Sigmoid colon (tissue), 7 donors: ENCODE data around the gene UBTD1. TPM values are rescaled to one million over a fixed set of nuclear protein-coding genes. Genes with fewer than 3 reads are reported as not detected.

Experiments
- DNase-seq: peaks from one replicate; pipeline ENCODE4 v3.0.0-alpha.2; 2019
- H3K27ac ChIP-seq, 4 donors: fragments of 200-600 bp; sonication (generic); one replicate each; pipeline ENCODE4 v1.5.1; 2016 to 2019; ENCODE audit warnings: mild to moderate bottlenecking in 1 of 4
- H3K27me3 ChIP-seq, 3 donors: fragments of 200-600 bp; sonication (generic); one replicate each; pipeline ENCODE4 v1.5.1; 2019; ENCODE audit warnings: mild to moderate bottlenecking in 1 of 3
- H3K36me3 ChIP-seq, 4 donors: fragments of 200-600 bp; sonication (generic); one replicate each; pipeline ENCODE4 v1.5.1; 2016 to 2019
- H3K4me1 ChIP-seq, 4 donors: fragments of 200-600 bp; sonication (generic); one replicate each; pipeline ENCODE4 v1.5.1; 2017 to 2019
- H3K4me3 ChIP-seq, 4 donors: fragments of 200-600 bp; sonication (generic); one replicate each; pipeline ENCODE4 v1.5.1; 2017 to 2019; ENCODE audit warnings: mild to moderate bottlenecking in 2 of 4, moderate library complexity in 1 of 4
- H3K9me3 ChIP-seq, 4 donors: fragments of 200-600 bp in 3 of 4; sonication (generic) in 3 of 4; one replicate each; pipeline versions ENCODE4 v1.5.1 to v1.6.1; 2013 to 2019
- EP300 ChIP-seq, 4 donors: sonication (generic); formaldehyde crosslinking; IDR thresholded peaks; one replicate each; pipeline ENCODE4 v1.6.1; 2017; ENCODE audit warnings: antibody characterized with exemption in 4 of 4
- POLR2A ChIP-seq, 2 donors: fragments of 450-650 bp; IDR thresholded peaks; one replicate each; pipeline ENCODE4 v1.6.1; 2016; ENCODE audit warnings: antibody characterized with exemption in 2 of 2, mild to moderate bottlenecking in 2 of 2, moderate library complexity in 2 of 2
- POLR2AphosphoS5 ChIP-seq, 4 donors: sonication (generic); formaldehyde crosslinking; IDR thresholded peaks; one replicate each; pipeline ENCODE4 v1.6.1; 2017; ENCODE audit warnings: antibody characterized with exemption in 4 of 4
- WGBS, 2 donors: extraction: QIAGEN DNeasy Blood & Tissue Kit; methylation state at CpG; one replicate each; pipeline ENCODE4 v1.1.7; 2013; 5-methylcytosine and 5-hydroxymethylcytosine counted together
- intact Hi-C: fragments of 100-400 bp; cut with DNase I; formaldehyde crosslinking; loops from one replicate; pipeline ENCODE4 v1.15.1; 2023
- polyA plus RNA-seq, 3 donors: library from polyadenylated mRNA; stranded (reverse); fragments of 200-250 nt; gene quantifications; one replicate each; pipeline ENCODE4 v1.2.3, GENCODE V29; 2013
- total RNA-seq, 4 donors: library from RNA; depleted of rRNA; stranded (reverse); fragments of >200 nt; gene quantifications; one replicate each; pipeline ENCODE4 v1.1.0, GENCODE V29; 2016
- TF ChIP-seq, protein P1 (sequence below), 4 experiments: fragments of 450-650 bp in 3 of 4; fragments of 200-600 bp in 1 of 4; IDR thresholded peaks; one replicate each; pipeline ENCODE4 v1.5.1; 2016 to 2019; ENCODE audit warnings: antibody characterized with exemption in 4 of 4, mild to moderate bottlenecking in 3 of 4, moderate library complexity in 2 of 4
- donor health status: healthy with polysubstance abuse.
- donor health status: Bipolar disorder and iron deficiency.
- donor health status: healthy.

UBTD1 gene
- total and polyA plus RNA-seq, 7 donors: 2.3 to 7.9 (median 5.9) TPM

DNA sequence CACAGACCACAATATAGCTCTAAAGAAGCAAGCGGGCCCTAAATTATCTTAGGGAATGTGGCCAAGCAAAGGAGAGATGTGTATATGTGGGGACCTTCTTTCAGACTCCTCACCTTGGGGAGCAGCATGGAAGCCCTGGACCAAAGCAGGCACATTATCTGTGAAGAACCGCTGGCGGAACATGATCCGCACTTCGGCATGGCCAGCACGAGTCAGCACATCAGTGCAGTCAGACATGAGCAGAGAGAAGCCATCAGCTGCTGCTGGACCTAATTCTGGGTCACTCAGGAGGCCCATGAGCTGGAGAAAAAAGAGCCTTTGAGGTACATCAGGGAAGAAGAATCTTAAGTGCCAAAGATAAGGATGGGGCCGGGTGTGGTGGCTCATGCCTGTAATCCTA lies 38.8 kb upstream of the UBTD1 start:
- no peaks in the 10 kb centered on the region for H3K27me3 ChIP-seq
- intact Hi-C loops: loop anchor here (5.0 kb wide), 1 partner anchor 37 kb away; the partner anchor contains the start of genes MMS19 and UBTD1
- H3K36me3 ChIP-seq: peaks cover 41 to 99% (median 70%) of the 10 kb centered on the region in 4 donors
- H3K9me3 ChIP-seq: no peaks in the 10 kb centered on the region
- no peak for TF ChIP-seq POLR2AphosphoS5 (IDR thresholded peaks at IDR 0.05)
- TF ChIP-seq, protein P1, sequence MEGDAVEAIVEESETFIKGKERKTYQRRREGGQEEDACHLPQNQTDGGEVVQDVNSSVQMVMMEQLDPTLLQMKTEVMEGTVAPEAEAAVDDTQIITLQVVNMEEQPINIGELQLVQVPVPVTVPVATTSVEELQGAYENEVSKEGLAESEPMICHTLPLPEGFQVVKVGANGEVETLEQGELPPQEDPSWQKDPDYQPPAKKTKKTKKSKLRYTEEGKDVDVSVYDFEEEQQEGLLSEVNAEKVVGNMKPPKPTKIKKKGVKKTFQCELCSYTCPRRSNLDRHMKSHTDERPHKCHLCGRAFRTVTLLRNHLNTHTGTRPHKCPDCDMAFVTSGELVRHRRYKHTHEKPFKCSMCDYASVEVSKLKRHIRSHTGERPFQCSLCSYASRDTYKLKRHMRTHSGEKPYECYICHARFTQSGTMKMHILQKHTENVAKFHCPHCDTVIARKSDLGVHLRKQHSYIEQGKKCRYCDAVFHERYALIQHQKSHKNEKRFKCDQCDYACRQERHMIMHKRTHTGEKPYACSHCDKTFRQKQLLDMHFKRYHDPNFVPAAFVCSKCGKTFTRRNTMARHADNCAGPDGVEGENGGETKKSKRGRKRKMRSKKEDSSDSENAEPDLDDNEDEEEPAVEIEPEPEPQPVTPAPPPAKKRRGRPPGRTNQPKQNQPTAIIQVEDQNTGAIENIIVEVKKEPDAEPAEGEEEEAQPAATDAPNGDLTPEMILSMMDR (IDR thresholded peaks at IDR 0.05): no peak
- TF ChIP-seq POLR2A (IDR thresholded peaks at IDR 0.05): no peak
- TF ChIP-seq EP300 (IDR thresholded peaks at IDR 0.05): no peak
- no peak for DNase-seq
- no peak overlapping the region for H3K4me3 ChIP-seq
- H3K27ac ChIP-seq: peak overlapping the region in 1 of 4 donors; percentile 51
- 80 to 81% methylated on average over 7 of the region's 7 CpGs for WGBS, 2 donors
- H3K4me1 ChIP-seq: peaks cover 0 to 3% (median under 1%) of the 10 kb centered on the region in 4 donors

DNA sequence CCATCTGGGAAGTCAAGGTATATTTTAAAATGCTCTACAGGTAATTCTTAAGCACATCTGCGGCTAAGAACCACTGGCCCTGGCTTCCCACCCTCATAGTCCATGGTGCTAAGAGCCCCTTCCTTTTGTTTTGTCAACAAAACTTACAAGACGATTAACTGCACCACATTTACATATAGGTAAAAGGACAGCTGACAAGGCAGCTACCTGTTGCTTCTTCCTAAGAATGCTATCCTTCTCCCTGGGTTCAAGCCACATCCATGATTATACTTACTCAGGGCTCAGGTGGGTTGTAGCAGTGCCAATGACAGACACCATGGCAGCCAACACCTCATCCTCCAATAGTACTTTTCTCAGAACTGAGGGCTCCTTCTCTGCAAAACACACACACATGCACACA lies 36.4 kb upstream of the UBTD1 start:
- intact Hi-C loops: loop anchor here (5.0 kb wide), 1 partner anchor 35 kb away; the partner anchor contains the start of genes MMS19 and UBTD1

DNA sequence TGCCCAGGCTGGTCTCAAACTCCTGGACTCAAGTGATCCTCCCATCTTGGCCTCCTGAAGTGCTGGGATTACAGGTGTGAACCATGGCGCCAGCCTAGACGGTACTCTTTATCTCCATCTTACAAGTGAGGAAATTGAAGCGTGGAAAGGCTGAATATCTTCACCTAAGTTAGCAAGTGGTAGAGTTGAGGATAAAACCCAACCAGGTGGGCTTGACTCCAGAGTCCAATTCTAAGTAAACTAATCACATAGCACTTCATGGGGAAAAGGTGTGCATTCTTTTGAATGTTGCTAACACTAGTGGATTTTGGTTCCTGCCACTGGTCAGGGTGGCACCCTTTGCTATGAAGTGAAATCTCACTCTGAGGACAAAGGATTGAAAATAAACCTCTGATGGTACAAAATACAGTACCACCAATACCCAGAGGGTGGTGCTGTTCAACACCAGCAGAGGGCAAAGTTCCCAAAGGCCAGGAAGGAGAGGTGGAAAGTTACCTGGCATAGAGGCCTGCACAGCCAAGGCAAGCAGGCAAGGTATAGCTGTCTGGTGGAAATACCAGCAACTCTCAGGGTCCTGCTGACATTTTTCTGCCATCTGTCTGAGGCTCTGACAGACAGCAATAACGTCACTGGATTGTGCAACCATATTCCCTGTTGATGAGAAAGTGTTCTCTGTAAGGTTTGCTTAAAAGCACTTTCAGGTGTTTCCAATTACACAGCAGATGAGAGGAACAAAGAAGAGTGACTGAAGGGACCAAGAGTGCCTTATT lies 35.2 kb upstream of the UBTD1 start:
- 75 to 85% methylated on average over 4 of the region's 4 CpGs for WGBS, 2 donors
- H3K27ac ChIP-seq: peak overlapping the region in 2 of 4 donors; percentile 26 to 35
- H3K27me3 ChIP-seq: no peaks in the 10 kb centered on the region
- no peaks in the 10 kb centered on the region for H3K4me1 ChIP-seq
- DNase-seq: no peak
- H3K9me3 ChIP-seq: no peaks in the 10 kb centered on the region
- intact Hi-C loops: loop anchor here (1.0 to 5.0 kb wide), 2 partner anchors 34 to 90 kb away; partner anchors contain the start of genes MMS19 and UBTD1
- H3K36me3 ChIP-seq: peaks cover 62 to 100% (median 80%) of the 10 kb centered on the region in 4 donors
- H3K4me3 ChIP-seq: no peak overlapping the region
- TF ChIP-seq POLR2AphosphoS5 (IDR thresholded peaks at IDR 0.05): peak in 1 of 4 donors; percentile 9
- TF ChIP-seq POLR2A (IDR thresholded peaks at IDR 0.05): no peak
- TF ChIP-seq, protein P1 (IDR thresholded peaks at IDR 0.05): peak; percentile 57 to 86 (median 78)

More for the DNA sequence above, 36.4 kb upstream of the UBTD1 start:
- WGBS, 2 donors: 91 to 93% methylated on average over 2 of the region's 2 CpGs
- no peak for TF ChIP-seq EP300 (IDR thresholded peaks at IDR 0.05)
- no peak for TF ChIP-seq POLR2A (IDR thresholded peaks at IDR 0.05)
- no peak for TF ChIP-seq POLR2AphosphoS5 (IDR thresholded peaks at IDR 0.05)
- TF ChIP-seq, protein P1 (IDR thresholded peaks at IDR 0.05): no peak
- H3K4me3 ChIP-seq: no peak overlapping the region
- no peaks in the 10 kb centered on the region for H3K27me3 ChIP-seq
- no peak for DNase-seq
- H3K36me3 ChIP-seq: peaks cover 58 to 99% (median 79%) of the 10 kb centered on the region in 4 donors
- no peak overlapping the region for H3K27ac ChIP-seq
- no peaks in the 10 kb centered on the region for H3K4me1 ChIP-seq
- H3K9me3 ChIP-seq: no peaks in the 10 kb centered on the region

DNA sequence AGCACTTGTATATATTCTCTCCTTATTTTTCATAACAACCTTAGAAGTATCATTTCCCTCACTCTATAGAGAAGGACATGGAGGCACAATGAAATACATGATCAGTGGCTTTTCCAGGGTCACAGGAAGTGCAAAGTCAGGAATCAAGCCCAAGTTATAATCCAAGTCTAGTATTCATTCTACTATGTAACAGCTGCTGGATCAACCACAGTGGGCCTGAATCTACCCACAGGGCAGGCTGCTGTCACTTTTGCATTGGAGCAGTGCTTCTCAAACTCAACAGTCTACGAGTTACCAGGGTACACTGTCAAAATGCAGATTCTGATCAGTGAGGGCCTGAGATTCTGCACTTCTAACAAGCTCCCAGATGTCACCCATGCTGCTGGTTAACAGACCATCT lies 34.5 kb upstream of the UBTD1 start:
- 76 to 81% methylated on average over 1 of the region's 1 CpG for WGBS, 2 donors
- intact Hi-C loops: loop anchor here (5.0 kb wide), 1 partner anchor 33 kb away; the partner anchor contains the start of genes MMS19 and UBTD1
- no peak for TF ChIP-seq POLR2A (IDR thresholded peaks at IDR 0.05)
- TF ChIP-seq, protein P1 (IDR thresholded peaks at IDR 0.05): no peak
- TF ChIP-seq EP300 (IDR thresholded peaks at IDR 0.05): no peak
- no peak for TF ChIP-seq POLR2AphosphoS5 (IDR thresholded peaks at IDR 0.05)

More for the DNA sequence above, 34.5 kb upstream of the UBTD1 start:
- Histone ChIP-seq H3K27me3 (no peaks in the 10 kb centered on the region), H3K27ac (peak overlapping the region in 2 of 4 donors; percentile 26 to 35), H3K4me1 (no peaks in the 10 kb centered on the region), H3K9me3 (no peaks in the 10 kb centered on the region), H3K36me3 (peaks cover 62 to 100% (median 80%) of the 10 kb centered on the region in 4 donors), H3K4me3 (no peak overlapping the region)
- DNase-seq: no peak
